ENCODE data around the gene DTNA. TPM values are rescaled to one million over a fixed set of nuclear protein-coding genes. Genes with fewer than 3 reads are reported as not detected.
A peak's percentile ranks its signal among the peaks of the same experiment; 100 is the strongest.

Gene DTNA
- total and polyA plus RNA-seq, 2 of the 8 experiments (the other 6 are each of a cell fraction or from before 2014, with no cell fraction given), result 30.2 to 32.7 TPM

DNA sequence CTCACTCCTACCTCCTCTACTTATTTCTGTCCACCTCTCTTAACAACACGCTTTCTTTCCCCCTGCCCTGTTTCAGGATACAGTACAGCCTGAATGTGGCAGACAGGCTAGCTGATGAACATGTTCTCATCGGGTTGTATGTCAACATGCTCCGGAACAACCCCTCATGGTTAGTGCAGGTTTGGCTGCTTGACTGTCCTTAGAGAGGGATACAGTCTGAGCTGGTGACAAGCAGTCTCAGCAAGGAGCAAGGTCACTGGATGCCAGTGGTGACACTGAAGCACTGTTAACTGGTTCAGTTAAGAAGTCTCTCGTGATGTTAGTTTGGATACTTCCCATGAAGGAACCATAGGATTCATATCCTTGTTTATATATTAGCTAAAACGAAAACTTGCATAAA lies 128.6 kb downstream of the DTNA start:
- H4K5ac ChIP-seq (ENCODE audit: insufficient read length, low read depth, low read length), result no peak overlapping the region
- no peaks in the 10 kb centered on the region for H4K20me1 ChIP-seq (replicated peaks in 1 of 2; ENCODE audit: control insufficient read depth in 1 of 2, insufficient read depth in 2 of 2, low read length in 2 of 2)
- FAIRE-seq, result no peak
- H3K23me2 ChIP-seq (ENCODE audit: low read depth, low read length), result no peaks in the 10 kb centered on the region
- H3K27ac ChIP-seq (ENCODE audit: low read depth, low read length), result no peak overlapping the region
- H4K8ac ChIP-seq (ENCODE audit: extremely low read depth, insufficient read depth, low read length), result no peak overlapping the region
- no peak overlapping the region for H2AFZ ChIP-seq (ENCODE audit: low read length)
- no peak overlapping the region for H3K4ac ChIP-seq (replicated peaks; ENCODE audit: insufficient read length, low read depth, low read length)
- CTCF ChIA-PET (ENCODE audit: partially characterized antibody), result interaction anchor here (0.5 to 1.9 kb wide), 4 partner anchors 12 to 307 kb away, joined by 3 to 7 read pairs (median 3); no protein-coding TSS in a partner anchor
- H3K36me3 ChIP-seq (ENCODE audit: control insufficient read depth in 2 of 4, insufficient read depth in 4 of 4, low read length in 3 of 4), result no peaks in the 10 kb centered on the region; a peak in 1 of 8 replicates
- no peaks in the 10 kb centered on the region for H3K79me2 ChIP-seq (ENCODE audit: control insufficient read depth in 1 of 2, insufficient read depth in 2 of 2, low read length in 2 of 2)
- no peak overlapping the region for H3K9ac ChIP-seq (replicated peaks in 1 of 4; ENCODE audit: extremely low read depth in 1 of 4, low read depth in 3 of 4, low read length in 3 of 4)
- H3K79me1 ChIP-seq (ENCODE audit: low read depth, low read length), result no peaks in the 10 kb centered on the region
- no peak overlapping the region for H2BK5ac ChIP-seq (ENCODE audit: low read depth, low read length)
- H3K4me3 ChIP-seq (ENCODE audit: extremely low read depth in 1 of 4, insufficient read depth in 2 of 4, low read depth in 3 of 4, low read length in 4 of 4), result no peak overlapping the region
- no peak overlapping the region for H2BK15ac ChIP-seq (ENCODE audit: low read length)
- H3K23ac ChIP-seq (ENCODE audit: insufficient read length), result no peak overlapping the region
- 0 out of 4 replicates have a peak overlapping the region, but pooled peaks of 1 of the 2 experiments have one; percentile 35 for H3K4me2 ChIP-seq (ENCODE audit: insufficient read depth in 1 of 2, low read depth in 2 of 2, low read length in 2 of 2)
- no peak overlapping the region for H2BK20ac ChIP-seq (ENCODE audit: low read length)
- 85 to 100% methylated on average over 1 to 5 of the region's 5 CpGs for WGBS, 2 experiments (ENCODE audit: extremely low coverage in 1 of 2, insufficient coverage in 1 of 2, insufficient read length in 1 of 2, insufficient replicate concordance in 2 of 2, low coverage in 1 of 2, low lambda C conversion rate in 2 of 2, missing lambda C conversion rate in 1 of 2)
- no peak overlapping the region for H4K91ac ChIP-seq (replicated peaks; ENCODE audit: insufficient read length, low read length)
- H3K56ac ChIP-seq (replicated peaks; ENCODE audit: insufficient read length, low read depth, low read length), result no peak overlapping the region
- H2BK12ac ChIP-seq (ENCODE audit: low read depth, low read length), result no peak overlapping the region; the same call in 1 of the 2 replicates
- H2BK120ac ChIP-seq (replicated peaks; ENCODE audit: low read depth, low read length), result no peak overlapping the region
- POLR2A ChIA-PET (ENCODE audit: partially characterized antibody), result no interaction called here
- H3K18ac ChIP-seq (ENCODE audit: extremely low read depth, low read length), result no peak overlapping the region
- no peak for DNase-seq (ENCODE audit: low read depth in 1 of 2, low spot score in 2 of 2)
- peaks cover 0 to 12% (median 4%) of the 10 kb centered on the region in 4 experiments; a peak in 3 of 7 replicates for H3K4me1 ChIP-seq (replicated peaks in 1 of 4; ENCODE audit: control insufficient read depth in 3 of 4, insufficient read depth in 4 of 4, low read length in 3 of 4)
- no peaks in the 10 kb centered on the region for H3K27me3 ChIP-seq (replicated peaks in 1 of 4; ENCODE audit: control insufficient read depth in 3 of 4, extremely low read depth in 1 of 4, insufficient read depth in 3 of 4, low read length in 3 of 4)
- no peak overlapping the region for H2AK5ac ChIP-seq (ENCODE audit: low read depth, low read length)
- no peak overlapping the region for H3K14ac ChIP-seq (ENCODE audit: insufficient read length)
- H3K9me3 ChIP-seq (ENCODE audit: insufficient read depth in 2 of 2, low read depth in 1 of 2, low read length in 1 of 2), result peaks cover 0 to 4% of the 10 kb centered on the region in 2 experiments; a peak in 2 of 4 replicates
- TF ChIP-seq SIX5 (IDR thresholded peaks at IDR 0.05; ENCODE audit: low read depth, low read length) (no peak), RFX5 (IDR thresholded peaks at IDR 0.05; ENCODE audit: borderline replicate concordance, low read depth, low read length) (no peak), JUND (IDR thresholded peaks at IDR 0.05; ENCODE audit: low read length) (no peak), TCF12 (IDR thresholded peaks at IDR 0.05; ENCODE audit: low read depth, low read length) (no peak), KDM1A (IDR thresholded peaks at IDR 0.05; ENCODE audit: borderline replicate concordance, low read length) (no peak), KDM4A (IDR thresholded peaks at IDR 0.05; ENCODE audit: low read depth, low read length, severe bottlenecking) (no peak), ZNF274 (IDR thresholded peaks at IDR 0.05; ENCODE audit: borderline replicate concordance, extremely low read depth, low read length) (no peak), RNF2 (IDR thresholded peaks at IDR 0.05; ENCODE audit: borderline replicate concordance, low read depth, low read length, missing control alignments, poor library complexity, severe bottlenecking) (no peak), HDAC6 (IDR thresholded peaks at IDR 0.05; ENCODE audit: low read depth, low read length) (no peak), YY1 (IDR thresholded peaks at IDR 0.05; ENCODE audit: low read depth, low read length) (no peak), HDAC2 (IDR thresholded peaks at IDR 0.05; ENCODE audit: borderline replicate concordance in 1 of 2, low read depth in 2 of 2, low read length in 2 of 2) (no peak), BCL11A (IDR thresholded peaks at IDR 0.05; ENCODE audit: low read depth in 2 of 2, low read length in 2 of 2) (no peak), CTBP2 (IDR thresholded peaks at IDR 0.05; ENCODE audit: borderline replicate concordance, insufficient read depth, insufficient read length, low read length) (no peak)
